Renal pelvis (tissue), 3 donors: ENCODE data around the gene MLNR. TPM values are rescaled to one million over a fixed set of nuclear protein-coding genes. Genes with fewer than 3 reads are reported as not detected.

ENCODE experiments used
- polyA plus RNA-seq, 3 donors: library from polyadenylated mRNA; unstranded; fragments of 120-200 nt; gene quantifications; one replicate each; pipeline ENCODE4 v1.2.1, GENCODE V29; 2013; ENCODE audit not compliant: insufficient read length in 3 of 3

MLNR gene
- polyA plus RNA-seq, 3 donors, result 0.27 to 0.30 TPM; not detected in 1

Other genes starting within 250 kb of the MLNR start
- gene FNDC3A, start 244.4 kb upstream of the MLNR start, polyA plus RNA-seq, result 10 to 100 TPM; 66.6 to 81.9 (median 80.6) TPM
- gene CDADC1, start 27.6 kb downstream of the MLNR start, polyA plus RNA-seq, result 10 to 100 TPM; 12.6 to 17.4 (median 13.9) TPM
- gene CAB39L, start 223.7 kb downstream of the MLNR start, polyA plus RNA-seq, result 10 to 100 TPM; 15.9 to 21.0 (median 16.8) TPM
- gene SETDB2, start 223.9 kb downstream of the MLNR start, polyA plus RNA-seq, result 10 to 100 TPM; 18.2 to 25.2 (median 20.5) TPM